NT2/D1 (cell line): Measurements from ENCODE around the gene WBP11.

ENCODE experiments used
- DNase-seq: peaks from one replicate; pipeline ENCODE4 v3.0.0-alpha.2; 2011; ENCODE audit warnings: low read depth, low spot score
- H3K27me3 ChIP-seq: 2 replicates; pipeline ENCODE4 v1.6.0; 2011; ENCODE audit warnings: mild to moderate bottlenecking; ENCODE audit not compliant: insufficient read length, insufficient read depth
- H3K36me3 ChIP-seq: 2 replicates; pipeline ENCODE4 v1.6.1; 2011; ENCODE audit warnings: mild to moderate bottlenecking, low read length, mixed read lengths; ENCODE audit not compliant: insufficient read depth, insufficient read length
- H3K4me1 ChIP-seq: 2 replicates; pipeline ENCODE4 v1.5.1; 2011; ENCODE audit not compliant: insufficient read depth, insufficient read length
- H3K4me3 ChIP-seq: 2 replicates; pipeline ENCODE4 v1.5.1; 2011; ENCODE audit warnings: low read depth; ENCODE audit not compliant: insufficient read length
- H3K9ac ChIP-seq: 2 replicates; pipeline ENCODE4 v1.6.0; 2011; ENCODE audit warnings: low read depth; ENCODE audit not compliant: insufficient read length
- H3K9me3 ChIP-seq: 2 replicates; pipeline ENCODE4 v1.5.1; 2011; ENCODE audit warnings: mild to moderate bottlenecking, low read length; ENCODE audit not compliant: insufficient read depth
- SUZ12 ChIP-seq: IDR thresholded peaks from 2 replicates; pipeline ENCODE4 v1.6.1; 2011; ENCODE audit not compliant: insufficient read length, insufficient read depth; ENCODE audit errors: extremely low read depth
- YY1 ChIP-seq: IDR thresholded peaks from 2 replicates; pipeline ENCODE4 v1.6.1; 2011; ENCODE audit not compliant: insufficient read length, insufficient read depth
- ZNF274 ChIP-seq: IDR thresholded peaks from 2 replicates; pipeline ENCODE4 v1.6.1; 2011; ENCODE audit warnings: mild to moderate bottlenecking, low read depth, low read length

WBP11 gene

GRCh38 chr12:14802721-14803010 lies 612 bp downstream of the WBP11 start:
- H3K36me3 ChIP-seq = peaks cover 43% of the 10 kb centered on the region
- peak overlapping the region; percentile 98 for H3K4me3 ChIP-seq
- no peaks in the 10 kb centered on the region for H3K27me3 ChIP-seq
- no peak for DNase-seq
- peak overlapping the region; percentile 97 for H3K9ac ChIP-seq
- H3K4me1 ChIP-seq = no peaks in the 10 kb centered on the region
- no peaks in the 10 kb centered on the region for H3K9me3 ChIP-seq
- TF ChIP-seq ZNF274 (no peak), YY1 (no peak), SUZ12 (no peak)

GRCh38 chr12:14802247-14802646 lies 1.0 kb downstream of the WBP11 start:
- Histone ChIP-seq H3K9me3 (no peaks in the 10 kb centered on the region), H3K27me3 (no peaks in the 10 kb centered on the region), H3K4me3 (peak overlapping the region; percentile 98), H3K4me1 (no peaks in the 10 kb centered on the region), H3K9ac (peak overlapping the region; percentile 97), H3K36me3 (peaks cover 47% of the 10 kb centered on the region)
- DNase-seq = no peak
- TF ChIP-seq SUZ12 (no peak), ZNF274 (no peak), YY1 (no peak)

- Histone ChIP-seq H3K9ac (no peak overlapping the region), H3K9me3 (no peaks in the 10 kb centered on the region), H3K4me1 (no peaks in the 10 kb centered on the region), H3K4me3 (no peak overlapping the region), H3K27me3 (no peaks in the 10 kb centered on the region), H3K36me3 (peaks cover 96% of the 10 kb centered on the region)
- TF ChIP-seq ZNF274 (no peak), YY1 (no peak), SUZ12 (no peak)
- DNase-seq = no peak
Measured at GRCh38 chr12:14795028-14795448, 8.2 kb downstream of the WBP11 start.

GRCh38 chr12:14785568-14785967 lies 17.7 kb downstream of the WBP11 start:
- peaks cover 68% of the 10 kb centered on the region for H3K36me3 ChIP-seq
- no peak for DNase-seq
- no peaks in the 10 kb centered on the region for H3K9me3 ChIP-seq
- H3K4me3 ChIP-seq = no peak overlapping the region
- no peak overlapping the region for H3K9ac ChIP-seq
- no peaks in the 10 kb centered on the region for H3K4me1 ChIP-seq
- H3K27me3 ChIP-seq = no peaks in the 10 kb centered on the region
- TF ChIP-seq YY1 (no peak), ZNF274 (no peak), SUZ12 (no peak)

GRCh38 chr12:14784471-14784870 lies 18.8 kb downstream of the WBP11 start:
- no peak overlapping the region for H3K9ac ChIP-seq
- no peaks in the 10 kb centered on the region for H3K27me3 ChIP-seq
- no peaks in the 10 kb centered on the region for H3K4me1 ChIP-seq
- no peaks in the 10 kb centered on the region for H3K9me3 ChIP-seq
- TF ChIP-seq SUZ12 = no peak
- no peak for TF ChIP-seq ZNF274
- H3K4me3 ChIP-seq = no peak overlapping the region
- H3K36me3 ChIP-seq = peaks cover 57% of the 10 kb centered on the region
- DNase-seq = no peak

GRCh38 chr12:14782756-14783155 lies 20.5 kb downstream of the WBP11 start:
- H3K36me3 ChIP-seq = peaks cover 40% of the 10 kb centered on the region
- no peaks in the 10 kb centered on the region for H3K9me3 ChIP-seq
- no peak overlapping the region for H3K4me3 ChIP-seq
- H3K27me3 ChIP-seq = no peaks in the 10 kb centered on the region
- no peak for DNase-seq
- TF ChIP-seq SUZ12 (no peak), ZNF274 (no peak), YY1 (no peak)
- H3K4me1 ChIP-seq = no peaks in the 10 kb centered on the region
- H3K9ac ChIP-seq = no peak overlapping the region

GRCh38 chr12:14781563-14781962 lies 21.7 kb downstream of the WBP11 start:
- Histone ChIP-seq H3K9ac (no peak overlapping the region), H3K36me3 (peaks cover 28% of the 10 kb centered on the region), H3K4me3 (no peak overlapping the region), H3K4me1 (no peaks in the 10 kb centered on the region), H3K27me3 (no peaks in the 10 kb centered on the region), H3K9me3 (no peaks in the 10 kb centered on the region)
- no peak for DNase-seq
- no peak for TF ChIP-seq SUZ12
- no peak for TF ChIP-seq ZNF274
- TF ChIP-seq YY1 = no peak

- no peak overlapping the region for H3K4me3 ChIP-seq
- H3K9me3 ChIP-seq = no peaks in the 10 kb centered on the region
- H3K27me3 ChIP-seq = no peaks in the 10 kb centered on the region
- peaks cover 21% of the 10 kb centered on the region for H3K36me3 ChIP-seq
- no peak for DNase-seq
- TF ChIP-seq ZNF274 (no peak), SUZ12 (no peak), YY1 (no peak)
- H3K4me1 ChIP-seq = no peaks in the 10 kb centered on the region
- no peak overlapping the region for H3K9ac ChIP-seq
Measured at GRCh38 chr12:14780859-14781258, 22.4 kb downstream of the WBP11 start.
